GM18861 (cell line): ENCODE results near the gene TMEM74B.
"Not testable (repeated sequence)": the region's sequence is repeated elsewhere in the genome, so short reads cannot be mapped to it uniquely, and the experiment has no call there.

Experiments used
- ATAC-seq: cut with Tn5 transposase; IDR thresholded peaks from one replicate; pipeline ENCODE4 v1.9.1; 2021; ENCODE audit not compliant: unreplicated experiment

TMEM74B gene

GRCh38 chr20:1149812-1150211 lies 35.0 kb downstream of the TMEM74B start:
- ATAC-seq: not testable (repeated sequence)

- no peak for ATAC-seq
These were observed 37.8 kb downstream of the TMEM74B start for GRCh38 chr20:1146957-1147356.

DNA sequence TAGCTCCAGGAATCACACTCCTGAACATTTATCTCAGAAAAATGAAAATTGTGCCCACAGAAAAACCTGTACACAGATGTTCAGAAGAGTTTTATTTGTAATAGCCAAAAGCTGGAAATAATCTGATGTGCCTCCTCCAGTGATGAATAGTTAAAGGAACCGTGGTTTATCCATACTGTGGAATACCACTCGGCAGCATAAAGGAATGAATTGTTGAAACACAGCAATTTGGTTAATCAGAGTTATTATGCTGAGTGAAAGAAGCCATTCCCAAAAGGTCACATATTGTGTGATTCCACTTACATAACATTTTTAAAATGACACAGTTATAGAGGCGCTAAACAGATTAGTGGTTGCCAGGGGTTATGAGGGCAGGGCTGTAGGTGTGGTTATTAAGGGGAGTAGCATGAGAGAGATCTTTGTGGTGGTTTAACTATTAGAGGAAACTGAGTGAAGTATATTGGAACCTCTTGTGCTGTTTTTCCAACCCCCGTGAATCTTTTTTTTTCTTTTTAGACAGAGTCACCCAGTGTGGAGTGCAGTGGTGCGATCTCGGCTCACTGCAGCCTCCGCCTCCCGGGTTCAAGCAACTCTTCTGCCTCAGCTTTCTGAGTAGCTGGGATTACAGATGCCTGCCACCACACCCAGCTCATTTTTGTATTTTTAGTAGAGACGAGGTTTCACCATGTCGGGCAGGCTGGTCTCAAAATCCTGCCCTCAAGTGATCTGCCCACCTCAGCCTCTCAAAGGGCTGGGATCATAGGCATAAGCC lies 40.2 kb downstream of the TMEM74B start:
- no peak for ATAC-seq

DNA sequence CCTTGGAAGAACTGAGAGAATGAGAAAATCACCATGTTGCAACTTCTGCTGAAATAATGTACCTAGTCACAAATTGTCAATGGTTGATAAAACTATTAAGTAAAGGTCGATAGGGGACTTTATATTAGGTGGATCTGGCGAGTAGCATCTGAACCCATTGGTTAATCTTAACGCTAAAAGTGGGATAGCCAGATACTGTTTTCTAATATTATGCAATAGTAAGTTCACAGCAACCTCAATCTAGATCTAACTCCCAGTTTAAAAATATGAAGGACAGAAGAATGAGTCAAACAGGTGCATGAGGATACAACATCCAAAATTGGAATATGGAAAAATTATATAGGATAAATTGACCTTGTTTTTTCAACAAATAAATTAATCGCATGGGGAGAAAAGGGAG lies 47.5 kb downstream of the TMEM74B start:
- ATAC-seq: no peak

- ATAC-seq: no peak
These were observed 49.9 kb downstream of the TMEM74B start for GRCh38 chr20:1134836-1135235.

GRCh38 chr20:1134355-1134754 lies 50.4 kb downstream of the TMEM74B start:
- no peak for ATAC-seq

GRCh38 chr20:1131354-1131753 lies 53.4 kb downstream of the TMEM74B start:
- no peak for ATAC-seq

- no peak for ATAC-seq
These were observed 53.9 kb downstream of the TMEM74B start for GRCh38 chr20:1130847-1131246.
